ENCODE results near the gene TAC4.
A peak's percentile ranks its signal among the peaks of the same experiment; 100 is the strongest.

TAC4 gene

GRCh38 chr17:49872754-49873377, 25.0 kb upstream of the TAC4 start:
- no peak for DNase-seq

GRCh38 chr17:49871211-49871610, 23.3 kb upstream of the TAC4 start:
- no peak for DNase-seq

GRCh38 chr17:49870298-49870697, 22.4 kb upstream of the TAC4 start:
- DNase-seq, result no peak

GRCh38 chr17:49869038-49869374, 21.1 kb upstream of the TAC4 start:
- no peak for DNase-seq

- no peak for DNase-seq
These were observed 19.1 kb upstream of the TAC4 start for GRCh38 chr17:49866882-49867413.

GRCh38 chr17:49866019-49866380, 18.1 kb upstream of the TAC4 start:
- no peak for DNase-seq

GRCh38 chr17:49862781-49863331, 15.0 kb upstream of the TAC4 start:
- DNase-seq, result no peak

- peak; percentile 29 for DNase-seq
These were observed 13.4 kb upstream of the TAC4 start for GRCh38 chr17:49861150-49861884.

GRCh38 chr17:49859991-49860953, 12.4 kb upstream of the TAC4 start:
- DNase-seq, result no peak

- DNase-seq, result no peak
These were observed 10.9 kb upstream of the TAC4 start for GRCh38 chr17:49858796-49859195.

- no peak for DNase-seq
These were observed 6.3 kb upstream of the TAC4 start for GRCh38 chr17:49854126-49854525.

- DNase-seq, result no peak
These were observed 5.7 kb upstream of the TAC4 start for GRCh38 chr17:49853470-49854015.

GRCh38 chr17:49851387-49852291, 3.8 kb upstream of the TAC4 start:
- DNase-seq, result peak; percentile 63

GRCh38 chr17:49850772-49851386, 3.0 kb upstream of the TAC4 start:
- DNase-seq, result no peak

- no peak for DNase-seq
These were observed 2.3 kb upstream of the TAC4 start for GRCh38 chr17:49850218-49850610.

- no peak for DNase-seq
These were observed 870 bp upstream of the TAC4 start for GRCh38 chr17:49848739-49849138.

GRCh38 chr17:49846938-49847712, 744 bp downstream of the TAC4 start:
- no peak for DNase-seq

GRCh38 chr17:49845321-49845720, 2.5 kb downstream of the TAC4 start:
- DNase-seq, result no peak

- no peak for DNase-seq
These were observed 4.0 kb downstream of the TAC4 start for GRCh38 chr17:49843774-49844350.

GRCh38 chr17:49842846-49843245, 5.0 kb downstream of the TAC4 start:
- no peak for DNase-seq

Measured in fibroblast of skin of back (primary cell).